Keratinocyte (primary cell): ENCODE results near the gene DMAC1. TPM values are rescaled to one million over a fixed set of nuclear protein-coding genes. Genes with fewer than 3 reads are reported as not detected.

Source experiments
- DNase-seq: peaks from one replicate; pipeline ENCODE4 v3.0.0-alpha.2; 2011; ENCODE audit warnings: low read depth, missing footprints, low spot score
- FAIRE-seq: peaks from 2 replicates; lab custom pipeline; 2011; peaks lifted over from hg19 to GRCh38; lab: Jason Lieb, UNC
- H2AFZ ChIP-seq: 2 replicates; pipeline ENCODE4 v1.6.0; 2012; ENCODE audit warnings: low read length, control low read depth, inconsistent platforms; ENCODE audit not compliant: control insufficient read depth
- H3K27ac ChIP-seq: 2 replicates; pipeline ENCODE4 v1.5.1; 2011; ENCODE audit warnings: low read length; ENCODE audit not compliant: control insufficient read depth, insufficient read depth
- H3K27me3 ChIP-seq: 3 replicates; pipeline ENCODE4 v1.6.0; 2011; ENCODE audit warnings: low read length; ENCODE audit not compliant: control insufficient read depth, insufficient read depth; ENCODE audit errors: extremely low read depth
- H3K36me3 ChIP-seq, 2 experiments: 2 replicates in 1 of 2; 3 replicates in 1 of 2; pipeline ENCODE4 v1.5.1; 2011; ENCODE audit warnings: low read length in 2 of 2, mild to moderate bottlenecking in 1 of 2; ENCODE audit not compliant: control insufficient read depth in 2 of 2, insufficient read depth in 2 of 2; ENCODE audit errors: extremely low read depth in 1 of 2
- H3K4me1 ChIP-seq: 3 replicates; pipeline ENCODE4 v1.5.1; 2011; ENCODE audit warnings: low read length; ENCODE audit not compliant: control insufficient read depth, insufficient read depth; ENCODE audit errors: extremely low read depth
- H3K4me2 ChIP-seq: 3 replicates; pipeline ENCODE4 v1.6.0; 2011; ENCODE audit warnings: low read depth, low read length; ENCODE audit not compliant: control insufficient read depth, insufficient read depth; ENCODE audit errors: extremely low read depth
- H3K4me3 ChIP-seq, 3 experiments: fragments of 200-600 bp in 1 of 3; sonication (generic) in 1 of 3; 2 replicates in 2 of 3; 3 replicates in 1 of 3; pipeline ENCODE4 v1.5.1; 2011 to 2016; ENCODE audit warnings: low read length in 3 of 3, mild to moderate bottlenecking in 3 of 3, control low read depth in 2 of 3, inconsistent platforms in 1 of 3, low read depth in 1 of 3, mixed read lengths in 1 of 3, mixed run types in 1 of 3, moderate library complexity in 1 of 3; ENCODE audit not compliant: control insufficient read depth in 2 of 3, insufficient read depth in 2 of 3; ENCODE audit errors: extremely low read depth in 1 of 3
- H3K79me2 ChIP-seq: 2 replicates; pipeline ENCODE4 v1.6.0; 2012; ENCODE audit warnings: low read length; ENCODE audit not compliant: control insufficient read depth, insufficient read depth
- H3K9ac ChIP-seq: 3 replicates; pipeline ENCODE4 v1.6.0; 2011; ENCODE audit warnings: low read length; ENCODE audit not compliant: control insufficient read depth, insufficient read depth; ENCODE audit errors: extremely low read depth
- H3K9me1 ChIP-seq: 3 replicates; pipeline ENCODE4 v1.6.0; 2011; ENCODE audit warnings: low read length; ENCODE audit not compliant: control insufficient read depth, insufficient read depth; ENCODE audit errors: extremely low read depth
- H3K9me3 ChIP-seq: 2 replicates; pipeline ENCODE4 v1.5.1; 2012; ENCODE audit warnings: low read depth, low read length; ENCODE audit not compliant: control insufficient read depth
- H4K20me1 ChIP-seq: 3 replicates; pipeline ENCODE4 v1.6.0; 2011; ENCODE audit warnings: low read length; ENCODE audit not compliant: control insufficient read depth, insufficient read depth; ENCODE audit errors: extremely low read depth
- EZH2 ChIP-seq: IDR thresholded peaks from one replicate; pipeline ENCODE4 v1.6.1; 2012; ENCODE audit warnings: inconsistent platforms, mild to moderate bottlenecking, low read length, moderate library complexity
- dilution Hi-C: fragments of 300-500 bp; cut with MboI; formaldehyde crosslinking; loops from one replicate; pipeline ENCODE4 v1.7.0; 2020; ENCODE audit warnings: low sequenced_read_pairs; ENCODE audit not compliant: extremely low pct_ligation_motif_present
- polyA plus RNA-seq, 5 experiments: library from polyadenylated mRNA; depleted of rRNA in 3 of 5; stranded (reverse) in 3 of 5; stranded (forward) in 1 of 5; unstranded in 1 of 5; fragments of >200 nt; gene quantifications; 1 replicate in 1 of 5; 2 replicates in 3 of 5; 3 replicates in 1 of 5; pipeline versions ENCODE4 v1.2.1 to v1.2.3, GENCODE V29; 2011 to 2012; ENCODE audit warnings: missing spikeins in 2 of 5, low read depth in 1 of 5, low replicate concordance in 1 of 5
- TF ChIP-seq, protein P1 (sequence below), 3 experiments: IDR thresholded peaks in 1 of 3; conservative IDR thresholded peaks in 1 of 3; optimal IDR thresholded peaks in 1 of 3; 2 replicates in 2 of 3; 3 replicates in 1 of 3; pipeline versions ENCODE3 to v1.5.1; 2011; ENCODE audit warnings: low read length in 3 of 3, mild to moderate bottlenecking in 3 of 3, moderate library complexity in 2 of 3, control low read depth in 1 of 3, inconsistent platforms in 1 of 3; ENCODE audit not compliant: insufficient read depth in 2 of 3; ENCODE audit errors: extremely low read depth in 1 of 3

Gene DMAC1
- polyA plus RNA-seq, 1 donor (not counting 4 experiments of a cell fraction or from before 2014, with no cell fraction given): 71.4 TPM

DNA sequence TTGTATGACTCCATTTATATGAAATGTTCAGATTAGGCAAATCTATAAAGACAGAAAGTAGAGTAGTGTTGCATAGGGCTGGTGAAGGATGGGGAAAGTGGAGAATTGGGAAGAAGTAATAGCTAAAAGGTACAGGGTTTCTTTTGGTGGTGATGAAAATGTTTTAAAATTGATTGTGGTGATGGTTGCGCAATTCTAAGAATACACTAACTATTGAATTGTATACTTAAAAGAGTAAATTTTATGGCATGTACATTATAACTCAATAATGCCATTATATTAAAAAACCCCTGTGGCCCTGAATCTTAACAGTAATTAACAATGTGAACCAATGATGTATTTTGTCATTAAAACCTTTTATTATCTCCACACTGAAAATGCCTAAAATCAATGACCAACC, 20.4 kb upstream of the DMAC1 start:
- H4K20me1 ChIP-seq: no peaks in the 10 kb centered on the region
- no peak overlapping the region for H2AFZ ChIP-seq
- H3K4me3 ChIP-seq: no peak overlapping the region
- TF ChIP-seq, protein P1, sequence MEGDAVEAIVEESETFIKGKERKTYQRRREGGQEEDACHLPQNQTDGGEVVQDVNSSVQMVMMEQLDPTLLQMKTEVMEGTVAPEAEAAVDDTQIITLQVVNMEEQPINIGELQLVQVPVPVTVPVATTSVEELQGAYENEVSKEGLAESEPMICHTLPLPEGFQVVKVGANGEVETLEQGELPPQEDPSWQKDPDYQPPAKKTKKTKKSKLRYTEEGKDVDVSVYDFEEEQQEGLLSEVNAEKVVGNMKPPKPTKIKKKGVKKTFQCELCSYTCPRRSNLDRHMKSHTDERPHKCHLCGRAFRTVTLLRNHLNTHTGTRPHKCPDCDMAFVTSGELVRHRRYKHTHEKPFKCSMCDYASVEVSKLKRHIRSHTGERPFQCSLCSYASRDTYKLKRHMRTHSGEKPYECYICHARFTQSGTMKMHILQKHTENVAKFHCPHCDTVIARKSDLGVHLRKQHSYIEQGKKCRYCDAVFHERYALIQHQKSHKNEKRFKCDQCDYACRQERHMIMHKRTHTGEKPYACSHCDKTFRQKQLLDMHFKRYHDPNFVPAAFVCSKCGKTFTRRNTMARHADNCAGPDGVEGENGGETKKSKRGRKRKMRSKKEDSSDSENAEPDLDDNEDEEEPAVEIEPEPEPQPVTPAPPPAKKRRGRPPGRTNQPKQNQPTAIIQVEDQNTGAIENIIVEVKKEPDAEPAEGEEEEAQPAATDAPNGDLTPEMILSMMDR (optimal IDR thresholded peaks at IDR 0.05 in 1 of 3, IDR thresholded peaks at IDR 0.05 in 1 of 3, conservative IDR thresholded peaks at IDR 0.05 in 1 of 3; ENCODE audit: extremely low read depth in 1 of 3, insufficient read depth in 2 of 3, low read length in 3 of 3): no peak
- no peak for TF ChIP-seq EZH2
- no peaks in the 10 kb centered on the region for H3K27me3 ChIP-seq
- dilution Hi-C loops: no loop called here
- H3K9me1 ChIP-seq: no peaks in the 10 kb centered on the region
- DNase-seq (no peak), FAIRE-seq (no peak)
- H3K9ac ChIP-seq: no peak overlapping the region
- H3K79me2 ChIP-seq: no peaks in the 10 kb centered on the region
- no peaks in the 10 kb centered on the region for H3K36me3 ChIP-seq
- H3K4me2 ChIP-seq: no peak overlapping the region
- H3K27ac ChIP-seq: no peak overlapping the region
- H3K9me3 ChIP-seq: no peaks in the 10 kb centered on the region
- no peaks in the 10 kb centered on the region for H3K4me1 ChIP-seq

DNA sequence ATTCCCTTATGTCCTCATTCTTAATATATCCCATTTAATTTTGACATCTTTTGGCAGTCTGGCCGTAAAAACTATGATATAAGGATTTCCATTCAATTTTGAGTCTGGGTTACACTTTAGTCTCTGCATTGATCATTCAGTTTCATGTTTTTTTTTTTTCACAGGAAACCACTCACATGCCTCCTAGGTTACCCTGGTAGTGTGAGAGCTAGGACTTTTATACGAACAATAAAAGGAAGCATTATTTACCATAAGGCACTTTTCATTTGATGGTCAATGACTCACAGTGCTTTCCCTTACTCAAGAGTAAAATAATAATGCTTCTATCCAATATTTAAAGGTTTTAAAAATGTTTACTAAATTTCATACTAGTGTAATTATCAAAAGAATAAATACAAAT, 16.4 kb upstream of the DMAC1 start:
- DNase-seq (no peak), FAIRE-seq (no peak)
- TF ChIP-seq EZH2: no peak
- TF ChIP-seq, protein P1 (optimal IDR thresholded peaks at IDR 0.05 in 1 of 3, IDR thresholded peaks at IDR 0.05 in 1 of 3, conservative IDR thresholded peaks at IDR 0.05 in 1 of 3; ENCODE audit: extremely low read depth in 1 of 3, insufficient read depth in 2 of 3, low read length in 3 of 3): no peak
- Histone ChIP-seq H3K79me2 (no peaks in the 10 kb centered on the region), H3K9me3 (no peaks in the 10 kb centered on the region), H2AFZ (no peak overlapping the region), H3K27me3 (no peaks in the 10 kb centered on the region), H3K4me2 (no peak overlapping the region), H3K4me1 (no peaks in the 10 kb centered on the region), H3K9ac (no peak overlapping the region), H3K4me3 (no peak overlapping the region), H3K27ac (no peak overlapping the region), H4K20me1 (no peaks in the 10 kb centered on the region), H3K9me1 (no peaks in the 10 kb centered on the region), H3K36me3 (no peaks in the 10 kb centered on the region)
- dilution Hi-C loops: no loop called here
